GM12874 (cell line): ENCODE results near the gene EGFR.

Source experiments
- CTCF ChIP-seq: IDR thresholded peaks from 2 replicates; pipeline ENCODE4 v1.5.1; 2011; ENCODE audit warnings: low read depth, mild to moderate bottlenecking, control low read depth, low read length, moderate library complexity; ENCODE audit not compliant: insufficient read depth

EGFR gene

GRCh38 chr7:55080000-55080623 is 61.3 kb downstream of the EGFR start:
- TF ChIP-seq CTCF, result no peak

- no peak for TF ChIP-seq CTCF
Measured at GRCh38 chr7:55081068-55081467, 62.3 kb downstream of the EGFR start.

- no peak for TF ChIP-seq CTCF
Measured at GRCh38 chr7:55081472-55082227, 62.8 kb downstream of the EGFR start.

DNA sequence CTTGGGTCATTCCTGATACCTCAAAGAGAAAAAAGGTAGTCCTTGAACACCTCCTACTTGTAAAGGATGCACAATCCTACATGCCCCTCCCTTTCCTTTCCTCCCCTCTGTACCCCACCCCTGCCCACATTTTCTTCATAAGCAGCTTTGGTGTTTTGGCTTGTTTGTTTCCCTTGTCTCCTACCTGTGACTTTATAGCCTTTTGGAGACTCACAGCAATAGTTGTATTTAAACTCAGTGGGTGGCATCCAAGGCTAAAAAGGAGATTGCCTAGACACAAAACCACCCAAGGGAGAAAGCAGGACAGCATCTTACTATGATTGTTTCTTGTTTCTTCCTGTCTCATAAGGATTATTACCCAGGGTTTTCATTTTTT is 63.4 kb downstream of the EGFR start:
- no peak for TF ChIP-seq CTCF

GRCh38 chr7:55083206-55083605 is 64.4 kb downstream of the EGFR start:
- no peak for TF ChIP-seq CTCF

- TF ChIP-seq CTCF, result no peak
Measured at GRCh38 chr7:55084307-55084706, 65.5 kb downstream of the EGFR start.

- TF ChIP-seq CTCF, result no peak
Measured at GRCh38 chr7:55085511-55086412, 66.9 kb downstream of the EGFR start.
